NCI-H2196 (cell line): ENCODE measurements around the gene WDPCP.
"Not testable (repeated sequence)": the region's sequence is repeated elsewhere in the genome, so short reads cannot be mapped to it uniquely, and the experiment has no call there.

Source experiments
- DNase-seq: peaks from one replicate; lab custom pipeline; 2025; ENCODE audit not compliant: unreplicated experiment; lab: John Stamatoyannopoulos, UW

The WDPCP gene

DNA sequence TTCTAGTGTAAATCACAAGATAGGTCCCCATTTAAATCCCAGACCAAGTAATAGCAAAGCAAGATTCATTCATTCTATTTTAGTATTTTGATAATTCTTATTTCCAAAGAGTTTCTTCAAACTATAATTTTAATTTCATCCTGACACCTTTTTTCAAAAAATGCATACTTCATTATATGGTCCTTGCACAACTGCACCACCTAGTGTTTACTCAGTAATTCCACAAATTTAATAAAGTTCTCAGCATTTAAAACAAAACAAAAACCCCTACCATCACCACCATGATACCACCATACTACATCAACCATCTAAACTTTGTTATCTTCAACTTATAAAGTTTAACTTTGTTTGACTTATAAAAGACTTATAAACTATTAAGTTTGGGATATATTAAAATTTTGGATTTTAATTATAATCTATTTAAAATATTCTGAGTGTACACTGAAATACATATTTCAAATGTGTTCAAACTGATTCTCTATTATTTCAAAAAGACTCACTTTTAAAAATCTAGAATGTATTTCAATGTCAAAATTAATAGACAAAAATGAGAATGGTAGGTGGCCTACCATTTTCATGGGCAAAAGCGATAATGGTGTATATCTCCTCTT lies 44.2 kb downstream of the WDPCP start:
- no peak for DNase-seq

DNA sequence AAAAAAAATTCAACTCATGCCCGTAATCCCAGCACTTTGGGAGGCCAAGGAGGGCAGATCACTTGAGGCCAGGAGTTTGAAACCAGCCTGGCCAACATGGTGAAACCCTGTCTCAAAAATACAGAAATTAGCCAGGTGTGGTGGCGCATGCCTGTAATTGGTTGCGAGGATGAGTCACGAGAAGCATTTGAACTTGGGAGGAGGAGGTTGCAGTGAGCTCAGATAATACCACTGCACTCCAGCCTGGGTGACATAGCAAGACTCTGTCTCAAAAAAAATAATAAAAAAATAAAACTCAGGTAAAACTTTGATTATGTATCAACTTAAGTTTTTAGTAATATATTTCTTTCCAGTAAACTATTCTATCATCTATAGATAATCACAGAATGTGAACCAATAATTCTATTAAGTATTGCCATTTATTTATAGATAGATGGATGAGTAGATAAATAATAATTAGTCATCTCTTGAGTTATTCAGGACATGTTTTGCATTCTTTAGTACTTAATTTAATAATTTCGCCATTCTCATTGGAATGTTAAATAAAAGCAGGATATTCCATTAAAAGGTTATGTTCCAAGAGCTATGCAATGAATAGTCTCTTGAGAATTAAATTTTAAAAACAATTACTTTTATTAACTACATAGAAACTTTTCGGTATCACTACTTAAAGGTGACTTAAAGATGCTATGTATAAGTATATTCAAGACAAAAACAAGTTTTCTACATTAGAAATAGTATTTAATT lies 48.7 kb downstream of the WDPCP start:
- no peak for DNase-seq

DNA sequence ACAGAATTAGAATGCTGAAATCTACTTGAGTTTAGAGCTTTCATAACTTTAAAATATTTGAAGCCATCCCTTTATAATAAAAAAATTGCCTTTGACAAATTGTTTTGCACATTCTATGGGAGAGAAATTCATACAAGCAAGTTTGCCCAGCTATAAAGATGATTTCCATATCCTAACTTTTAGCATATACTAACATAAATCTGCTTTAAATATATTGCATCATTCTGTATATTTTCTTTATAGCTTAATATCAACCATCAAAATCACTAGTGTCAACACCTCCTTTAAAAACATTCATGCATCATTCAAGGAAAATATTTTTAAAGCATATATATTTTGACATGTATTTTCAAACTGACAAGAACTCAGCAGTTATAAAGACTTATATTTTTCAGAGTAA lies 49.9 kb downstream of the WDPCP start:
- DNase-seq, result no peak

DNA sequence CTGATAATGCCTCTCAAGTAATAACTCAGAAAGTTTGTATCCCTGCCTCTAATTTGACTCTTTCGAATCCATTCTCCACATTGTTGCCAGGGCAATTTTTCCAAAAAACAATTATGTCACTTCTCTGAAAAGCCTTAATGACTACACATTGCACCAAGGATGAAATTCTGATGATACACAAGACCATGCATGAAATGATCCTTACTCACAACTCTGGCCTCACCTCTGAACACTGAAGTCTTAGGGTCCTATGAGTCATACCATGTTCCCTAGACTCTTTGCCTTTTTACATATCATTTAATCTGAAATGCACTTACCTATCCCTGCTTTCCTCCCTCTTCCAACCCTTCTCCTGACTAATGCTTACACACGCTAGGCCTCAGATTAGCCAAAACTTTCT lies 51.0 kb downstream of the WDPCP start:
- DNase-seq, result no peak

DNA sequence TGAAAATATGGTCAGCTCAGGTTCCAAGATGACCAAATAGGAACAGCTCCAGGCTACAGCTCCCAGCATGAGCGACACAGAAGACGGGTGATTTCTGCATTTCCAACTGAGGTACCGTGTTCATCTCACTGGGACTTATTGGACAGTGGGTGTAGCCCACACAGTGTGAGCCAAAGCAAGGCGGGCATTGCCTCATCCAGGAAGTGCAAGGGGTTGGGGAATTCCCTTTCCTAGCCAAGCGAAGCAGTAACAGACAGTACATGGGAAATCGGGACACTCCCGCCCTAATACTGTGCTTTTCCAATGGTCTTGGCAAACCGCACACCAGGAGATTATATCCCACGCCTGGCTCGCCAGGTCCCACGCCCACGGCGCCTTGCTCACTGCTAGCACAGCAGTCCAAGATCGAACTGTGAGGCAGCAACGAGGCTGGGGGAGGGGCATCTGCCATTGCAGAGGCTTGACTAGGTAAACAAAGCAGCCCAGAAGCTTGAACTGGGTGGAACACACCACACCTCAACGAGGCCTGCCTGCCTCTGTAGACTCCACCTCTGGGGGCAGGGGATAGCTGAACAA lies 57.5 kb downstream of the WDPCP start:
- DNase-seq, result no peak

DNA sequence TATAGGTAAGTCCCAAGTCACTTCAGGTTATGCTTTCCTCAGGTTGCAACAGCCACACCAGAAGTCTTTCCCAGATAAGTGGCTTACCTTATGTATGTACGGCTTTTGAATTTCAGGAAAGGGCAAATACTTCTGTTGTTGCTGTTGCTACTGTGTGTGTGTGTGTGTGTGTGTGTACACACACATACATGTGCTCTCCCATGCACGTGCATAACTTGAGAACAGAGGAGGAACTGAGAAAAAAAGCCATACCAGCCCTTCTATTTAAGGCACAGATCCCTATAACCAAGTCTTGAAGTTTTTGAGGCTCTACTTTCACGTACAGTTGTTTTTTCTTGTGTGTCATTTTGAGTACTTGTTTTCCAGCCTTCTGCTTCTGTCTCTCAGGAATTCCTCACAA lies 62.4 kb downstream of the WDPCP start:
- no peak for DNase-seq

DNA sequence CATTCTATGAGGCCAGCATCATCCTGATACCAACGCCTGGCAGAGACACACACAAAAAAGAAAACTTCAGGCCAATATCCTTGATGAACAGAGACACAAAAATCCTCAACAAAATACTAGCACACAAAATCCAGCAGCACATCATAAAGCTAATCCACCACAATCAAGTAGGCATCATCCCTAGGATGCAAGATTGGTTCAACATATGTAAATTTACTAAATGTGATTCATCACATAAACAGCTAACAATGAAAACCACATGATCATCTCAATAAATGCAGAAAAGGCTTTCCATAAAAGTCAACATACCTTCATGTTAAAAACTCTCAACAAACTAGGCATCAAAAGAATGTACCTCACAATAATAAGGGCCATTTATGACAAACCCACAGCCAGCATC lies 65.3 kb downstream of the WDPCP start:
- DNase-seq, result no peak

DNA sequence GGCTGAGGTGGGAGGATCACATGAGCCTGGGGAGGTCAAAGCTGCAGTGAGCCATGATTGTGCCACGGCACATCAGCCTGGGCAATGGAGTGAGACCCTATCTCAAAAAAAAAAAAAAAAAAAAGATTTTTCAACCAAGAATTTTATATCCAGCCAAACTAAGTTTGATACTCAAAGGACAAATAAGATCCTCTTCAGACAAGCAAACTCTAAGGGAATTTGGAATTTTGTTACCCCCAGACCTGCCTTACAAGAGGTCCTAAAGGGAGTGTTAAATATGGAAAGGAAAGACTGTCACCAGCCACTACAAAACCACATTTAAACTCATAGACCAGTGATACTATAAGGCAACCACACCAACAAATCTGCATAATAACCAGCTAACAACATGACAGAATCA lies 67.5 kb downstream of the WDPCP start:
- no peak for DNase-seq

DNA sequence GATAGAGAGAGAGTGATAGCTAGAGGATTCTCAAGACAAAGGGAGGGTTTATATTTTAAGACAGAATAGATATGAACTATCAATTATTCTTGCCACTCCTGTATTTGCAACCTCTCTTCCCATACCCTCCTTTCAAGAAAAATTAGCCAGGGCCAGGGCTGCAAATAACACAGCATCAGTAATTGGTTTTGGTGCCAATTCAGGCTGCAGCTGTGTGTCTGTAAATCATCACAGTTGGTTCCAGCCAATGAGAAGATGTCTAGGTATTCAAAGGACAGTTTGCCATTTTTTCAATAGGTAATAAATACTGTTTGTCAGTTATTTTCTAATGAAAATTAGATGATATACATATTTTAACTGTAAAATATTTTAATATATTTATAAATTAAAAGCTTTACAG lies 73.5 kb downstream of the WDPCP start:
- DNase-seq, result no peak

DNA sequence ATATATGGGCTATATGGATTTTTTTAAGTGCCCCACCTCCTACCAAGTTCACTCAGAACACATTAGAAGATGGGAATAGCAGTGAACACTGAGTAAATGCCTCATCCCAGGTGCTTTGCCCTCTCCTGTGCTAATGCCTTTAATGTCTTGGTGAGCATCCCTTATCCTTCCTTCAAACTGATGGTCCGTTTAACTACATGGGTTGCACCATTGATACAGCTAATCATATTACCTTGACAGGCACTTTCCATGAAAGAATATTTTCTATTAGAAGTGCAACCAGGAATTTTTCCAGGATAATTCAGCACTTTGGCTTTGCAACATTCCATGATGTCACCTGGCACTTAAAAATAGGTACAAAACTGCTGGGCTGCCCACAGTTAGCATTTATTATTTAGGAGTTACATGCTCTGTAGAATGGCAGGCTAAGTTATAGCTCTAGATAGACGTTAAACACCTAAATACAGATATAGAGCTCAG lies 74.0 kb downstream of the WDPCP start:
- DNase-seq, result no peak

DNA sequence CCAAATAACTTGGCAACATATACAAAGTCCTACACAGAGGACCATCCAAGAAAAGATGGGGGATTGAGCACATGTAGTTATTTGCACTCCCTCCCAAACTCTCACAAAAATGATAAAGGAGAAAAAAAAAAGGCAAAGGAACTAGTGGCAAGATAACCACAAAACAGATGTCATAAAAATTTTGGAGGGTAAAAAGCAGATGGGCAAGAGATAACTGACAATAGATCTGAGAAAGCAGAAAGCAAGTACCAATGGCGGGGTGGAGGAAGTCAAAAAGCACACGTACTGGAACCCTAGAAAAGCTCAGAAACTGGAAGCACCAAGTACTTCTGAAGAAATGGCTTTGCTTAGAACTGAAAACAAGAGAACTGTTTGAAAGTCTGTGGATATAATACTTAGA lies 82.0 kb downstream of the WDPCP start:
- DNase-seq, result no peak

DNA sequence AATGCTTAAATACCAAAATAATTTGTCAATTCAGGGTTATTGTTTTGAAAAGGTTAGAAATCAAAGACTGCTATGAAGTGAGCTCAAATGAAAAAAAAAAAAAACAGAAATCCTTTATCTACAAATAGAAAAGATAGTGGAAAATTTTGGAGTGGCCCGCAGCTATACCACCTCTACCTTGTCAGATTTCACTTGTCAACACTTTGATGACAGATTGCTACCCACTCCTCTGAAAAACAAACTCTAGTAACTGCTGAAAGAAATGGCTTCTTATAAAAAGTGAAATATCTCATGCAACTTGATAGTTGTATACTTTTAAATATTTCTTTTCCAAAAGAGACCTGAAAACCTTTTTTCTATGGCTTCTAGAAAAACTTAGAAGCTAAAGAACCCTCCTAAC lies 84.5 kb downstream of the WDPCP start:
- no peak for DNase-seq

DNA sequence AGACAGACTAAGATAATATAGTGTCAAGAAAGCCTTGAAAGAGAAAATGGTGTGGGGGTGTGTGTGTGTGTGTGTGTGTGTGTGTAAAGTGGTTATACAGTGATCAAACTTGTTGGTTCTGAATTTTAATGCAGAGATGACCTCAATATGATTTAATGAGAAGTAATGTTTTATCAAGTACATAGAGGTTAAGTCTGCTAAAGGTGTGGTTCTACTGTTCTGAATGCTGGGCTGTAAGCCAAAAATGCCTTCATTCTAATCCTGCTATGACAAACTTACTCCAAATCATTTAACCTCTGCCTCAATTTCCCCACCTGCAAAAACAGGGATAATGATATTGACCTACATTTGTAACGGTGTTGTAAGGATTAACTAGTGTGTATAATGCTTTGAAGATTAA lies 87.9 kb downstream of the WDPCP start:
- DNase-seq, result no peak

DNA sequence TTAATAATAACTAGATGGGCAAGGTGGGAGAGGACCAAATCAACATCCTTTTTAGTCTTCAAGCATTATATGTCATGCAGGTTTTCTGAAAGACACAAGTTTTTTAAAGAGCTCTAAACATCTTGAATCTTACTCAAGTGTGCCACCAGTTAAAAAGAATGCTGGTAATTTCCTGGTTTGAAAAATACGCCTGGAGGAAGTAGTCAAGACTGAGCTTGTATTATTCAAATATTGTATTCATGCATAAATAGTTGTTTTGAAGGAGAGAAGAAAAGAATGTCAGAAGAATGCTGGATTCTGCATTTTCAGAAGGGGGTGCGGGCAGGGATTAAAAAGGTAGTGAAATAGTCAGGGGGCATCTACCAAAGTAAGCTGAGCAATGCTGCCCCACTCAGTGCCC lies 90.7 kb downstream of the WDPCP start:
- no peak for DNase-seq

DNA sequence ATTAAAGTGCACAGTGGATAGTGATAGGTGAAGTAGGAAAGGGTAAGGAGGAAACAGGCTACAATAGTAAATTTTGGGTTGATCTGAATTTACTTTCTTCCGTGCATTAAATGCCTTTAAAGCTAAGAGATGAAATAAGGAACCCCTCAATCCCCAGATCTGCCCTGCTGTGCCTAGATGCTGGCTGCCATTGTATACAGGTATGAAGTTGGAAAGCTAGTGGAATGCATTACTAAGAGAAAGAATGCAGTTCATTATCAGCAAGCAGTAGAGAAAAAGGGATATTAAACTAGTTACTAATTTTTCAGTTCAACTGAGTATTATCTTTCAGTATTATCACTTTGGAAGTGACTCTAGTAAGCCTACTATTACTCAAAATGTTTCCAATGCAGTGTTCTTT lies 93.3 kb downstream of the WDPCP start:
- no peak for DNase-seq

DNA sequence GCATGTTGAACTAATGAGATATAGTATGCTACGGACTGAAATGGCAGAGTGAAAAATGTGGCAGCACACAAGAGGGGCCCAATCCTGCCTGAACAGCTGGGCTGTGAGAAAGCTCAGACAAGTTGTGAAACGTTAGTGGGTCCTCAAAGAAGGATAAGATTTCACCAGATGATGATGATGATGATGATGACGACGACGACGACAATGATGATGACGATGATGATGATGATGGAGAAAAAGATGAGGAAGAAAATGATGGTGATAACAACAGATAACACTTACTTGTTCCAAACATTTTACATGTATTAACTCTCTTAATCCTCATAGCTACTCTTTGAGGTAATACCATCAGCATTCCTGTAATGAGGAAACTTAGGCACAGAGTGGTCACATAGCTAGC lies 94.2 kb downstream of the WDPCP start:
- DNase-seq, result no peak

DNA sequence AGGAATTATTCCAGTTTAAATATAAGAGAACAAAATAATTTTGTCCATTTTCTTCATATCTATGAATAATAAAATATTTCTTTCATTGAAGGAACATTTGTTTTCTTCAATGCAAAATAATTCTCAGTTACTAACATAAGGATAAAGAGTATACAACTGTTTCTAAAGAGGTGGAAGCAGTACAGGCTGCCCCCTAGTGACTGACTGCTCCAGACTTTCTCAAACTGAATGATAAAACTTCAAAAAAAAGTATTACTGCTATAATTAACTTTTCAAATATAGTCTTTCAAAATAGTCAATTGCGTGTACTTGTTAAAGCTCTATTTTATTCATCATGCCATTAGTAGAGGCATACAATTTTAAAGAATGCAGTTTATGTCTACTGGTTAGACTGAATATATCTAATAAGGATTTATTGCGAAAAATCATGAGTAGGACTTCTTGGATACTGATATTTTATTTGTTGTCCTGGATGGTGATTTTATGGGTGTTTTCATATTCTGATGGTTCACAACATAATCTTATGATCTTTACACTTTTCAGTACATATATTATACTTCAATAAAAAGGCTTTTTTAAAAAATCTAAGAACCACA lies 100.1 kb downstream of the WDPCP start:
- no peak for DNase-seq

DNA sequence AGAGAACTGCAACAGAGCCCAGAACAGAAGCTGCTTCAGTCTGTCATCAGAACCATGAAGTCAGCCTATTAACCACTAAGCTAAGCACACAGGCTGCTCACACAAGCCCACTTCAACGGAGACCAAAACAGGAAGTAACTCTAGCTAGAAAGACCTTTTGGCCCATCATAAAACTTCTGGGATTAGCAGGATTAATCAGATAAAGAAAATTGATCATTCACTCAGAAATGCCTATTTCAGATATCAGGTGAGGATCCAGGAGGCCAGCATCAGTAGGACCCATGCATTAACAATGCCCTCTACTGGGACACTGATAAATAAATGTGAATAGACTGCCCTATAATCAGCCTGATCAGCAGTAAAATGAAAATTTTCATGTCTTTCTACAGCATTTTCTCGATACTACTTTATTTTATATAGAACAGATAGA lies 101.4 kb downstream of the WDPCP start:
- DNase-seq, result no peak

DNA sequence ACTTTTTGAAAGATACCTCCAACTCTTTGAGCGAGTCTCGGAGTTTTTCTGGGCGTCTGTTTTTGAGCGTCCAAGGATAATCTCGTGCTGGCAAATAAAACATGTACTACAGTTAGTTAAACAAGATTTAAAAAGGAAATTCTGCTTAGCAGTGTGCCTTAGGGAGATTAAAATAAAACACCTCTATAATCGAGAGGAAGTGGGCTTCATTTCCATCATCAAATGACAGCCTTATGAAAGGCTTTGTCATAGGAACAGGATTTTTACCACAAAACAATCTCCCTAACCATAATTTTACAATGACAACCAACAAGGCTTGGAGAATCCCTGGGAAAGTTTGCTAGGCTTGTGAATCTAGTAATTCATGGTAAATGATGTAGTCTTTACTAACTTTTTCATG lies 103.4 kb downstream of the WDPCP start:
- DNase-seq, result no peak

DNA sequence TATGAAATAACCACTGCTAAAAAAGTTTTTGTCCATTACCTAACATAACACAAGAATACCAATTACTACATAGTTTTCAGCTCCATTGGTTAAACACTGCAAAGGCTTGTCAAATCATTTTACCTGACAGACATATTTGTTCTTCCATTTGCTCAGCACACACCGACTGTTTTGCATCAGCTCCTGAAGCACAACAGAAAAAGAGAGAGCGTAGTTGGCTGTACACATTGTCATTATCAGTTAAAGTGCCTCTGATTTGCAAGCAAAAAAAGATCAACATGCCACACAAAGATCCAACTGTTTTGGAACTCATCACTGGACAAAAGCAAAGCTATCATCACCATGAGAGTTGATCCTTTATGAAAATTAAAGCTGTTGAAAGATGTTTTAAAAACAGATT lies 103.8 kb downstream of the WDPCP start:
- no peak for DNase-seq

DNA sequence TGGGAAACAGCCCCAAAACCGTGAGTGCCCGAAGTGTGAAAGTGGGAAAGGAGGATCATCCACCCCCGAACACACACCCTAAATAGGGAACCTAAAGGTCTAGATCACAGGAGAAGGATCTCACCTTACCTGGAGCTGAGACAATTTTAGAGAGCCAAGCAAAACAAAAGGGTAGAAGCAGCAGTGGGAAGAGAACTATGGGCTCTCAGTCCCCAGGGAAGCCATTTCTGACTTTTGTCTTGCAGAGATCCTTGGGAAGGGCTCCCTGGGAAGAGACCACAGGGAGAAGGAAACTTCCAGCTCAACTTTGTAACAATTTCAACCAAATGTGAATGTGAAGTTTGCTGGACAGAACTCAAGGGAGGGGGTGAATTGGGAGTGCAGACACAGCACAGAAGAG lies 110.6 kb downstream of the WDPCP start:
- no peak for DNase-seq

DNA sequence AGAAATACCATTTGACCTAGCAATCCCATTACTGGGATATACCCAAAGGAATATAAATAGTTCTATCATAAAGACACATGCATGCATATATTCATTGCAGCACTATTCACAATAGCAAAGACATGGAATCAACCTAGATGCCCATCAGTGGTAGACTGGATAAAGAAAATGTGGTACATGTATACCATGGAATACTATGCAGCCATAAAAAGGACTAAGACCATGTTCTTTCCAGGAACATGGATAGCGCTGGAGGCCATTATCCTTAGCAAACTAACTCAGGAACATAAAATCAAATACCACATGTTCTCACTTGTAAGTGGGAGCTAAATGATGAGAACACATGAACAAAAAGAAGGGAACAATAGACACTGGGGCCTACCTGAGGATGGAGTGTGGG lies 119.0 kb downstream of the WDPCP start:
- not testable (repeated sequence) for DNase-seq
